NCI-H1092 treated with DMSO at 0.1 percent for 48 hours (cell line): Measurements from ENCODE around the gene PRMT3.
A peak's percentile ranks its signal among the peaks of the same experiment; 100 is the strongest.
"Not testable (repeated sequence)": the region's sequence is repeated elsewhere in the genome, so short reads cannot be mapped to it uniquely, and the experiment has no call there.

Experiments
- DNase-seq: peaks from one replicate; lab custom pipeline; 2025; lab: John Stamatoyannopoulos, UW

Gene PRMT3

GRCh38 chr11:20518323-20518834, 130.9 kb downstream of the PRMT3 start:
- no peak for DNase-seq

DNA sequence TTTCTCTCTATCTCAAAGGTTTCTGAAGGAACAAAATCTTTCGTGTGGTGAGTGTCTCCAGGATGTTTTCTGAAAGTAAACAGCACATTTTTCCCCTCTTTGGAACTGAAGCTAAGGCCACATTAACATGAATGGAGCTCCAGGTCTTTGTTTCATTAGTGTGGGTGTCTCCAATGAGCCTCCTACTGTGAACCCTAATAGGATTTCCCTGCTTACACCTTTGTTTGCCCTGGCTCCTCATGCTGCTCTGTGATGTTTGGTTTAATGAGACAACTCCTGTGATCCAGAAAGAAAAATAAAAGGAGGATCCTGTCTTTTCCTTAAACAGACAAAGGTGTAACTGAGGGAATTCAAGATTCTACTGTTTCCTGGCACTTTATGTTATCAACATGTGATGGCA, 135.0 kb downstream of the PRMT3 start:
- DNase-seq, result no peak

DNA sequence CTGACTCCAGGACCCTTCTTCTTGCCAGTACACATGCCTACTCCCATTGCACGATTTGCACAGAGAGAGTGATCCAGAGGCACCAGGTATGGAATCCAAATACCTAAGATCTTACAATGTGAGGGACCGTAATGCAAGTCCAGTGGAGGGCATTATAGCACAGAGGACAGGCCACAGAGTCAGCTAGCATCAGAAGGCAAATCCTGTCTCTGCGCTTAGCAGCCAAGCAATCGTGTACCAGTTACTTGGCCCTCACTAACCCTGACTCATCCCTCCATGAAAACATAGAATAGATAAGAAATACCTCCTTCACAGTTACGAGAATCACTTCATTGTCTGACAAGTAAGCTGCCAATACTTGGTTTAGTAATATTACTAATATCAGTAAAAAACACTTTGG, 142.2 kb downstream of the PRMT3 start:
- no peak for DNase-seq

GRCh38 chr11:20530942-20531703, 143.6 kb downstream of the PRMT3 start:
- DNase-seq, result peak; percentile 18

DNA sequence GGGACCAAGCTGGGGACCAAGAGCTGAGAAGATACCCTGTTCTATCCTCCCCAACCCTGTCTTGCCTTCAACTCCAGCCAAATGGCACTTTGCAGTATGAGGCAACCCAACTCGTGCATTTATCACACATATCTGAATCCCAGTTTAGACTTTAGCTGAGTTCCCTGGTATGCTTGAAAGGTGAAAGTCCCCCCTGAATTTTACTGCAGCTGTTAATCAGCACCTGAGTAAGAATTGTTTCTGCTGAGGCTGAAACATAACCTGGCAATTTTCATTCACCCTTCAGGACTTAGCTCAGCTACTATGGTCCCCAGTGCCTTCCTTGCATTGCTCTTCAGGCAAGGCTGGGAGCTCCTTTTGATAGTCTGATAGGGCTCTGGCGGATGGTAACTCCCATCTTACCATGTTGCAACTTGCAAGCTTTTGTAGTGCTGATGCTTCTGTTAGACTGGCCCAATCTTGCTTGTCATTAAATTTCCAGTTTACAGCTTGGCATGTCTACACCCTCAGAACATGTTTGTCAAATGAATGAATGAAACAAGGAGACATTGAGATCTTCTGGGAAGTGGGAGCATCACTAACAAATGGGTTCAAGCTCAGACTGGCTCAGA, 147.9 kb downstream of the PRMT3 start:
- no peak for DNase-seq

DNA sequence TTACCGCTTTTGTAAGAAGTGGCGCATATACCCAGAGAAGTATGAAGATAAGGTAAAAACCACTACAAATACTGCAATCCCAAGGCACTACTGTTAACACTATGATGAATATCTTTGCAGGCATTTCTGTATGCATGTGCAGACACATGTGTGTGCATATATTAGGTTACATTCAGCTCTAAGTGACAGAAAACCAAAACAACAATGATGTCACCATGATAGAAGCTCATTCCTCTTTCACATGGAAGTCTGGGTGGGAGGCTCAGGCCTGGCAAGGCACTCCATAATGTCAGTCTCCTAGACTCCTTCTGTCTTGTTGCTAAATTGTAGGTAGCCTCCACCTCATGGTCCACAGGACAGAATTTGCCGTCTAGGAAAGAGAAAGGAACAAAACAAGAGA, 148.8 kb downstream of the PRMT3 start:
- no peak for DNase-seq

DNA sequence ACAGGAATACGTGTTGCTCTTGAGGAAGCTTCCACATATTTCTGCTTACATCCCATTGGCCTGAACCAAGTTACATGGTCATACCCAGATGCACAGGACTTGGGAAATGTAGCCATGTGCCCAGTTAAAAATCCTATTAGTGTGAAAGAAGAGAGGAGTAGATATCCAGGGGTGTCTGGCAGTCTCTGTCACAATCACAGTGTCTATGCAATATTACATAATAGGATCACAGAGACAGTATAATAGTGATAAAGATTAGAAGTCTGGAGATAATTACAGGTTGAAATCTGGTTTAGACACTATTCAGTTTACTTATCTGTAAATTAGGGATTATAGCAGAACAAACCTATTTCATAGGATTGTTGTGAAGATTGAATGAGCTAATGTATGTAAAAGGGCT, 149.3 kb downstream of the PRMT3 start:
- DNase-seq, result no peak

GRCh38 chr11:20541503-20541902, 154.0 kb downstream of the PRMT3 start:
- no peak for DNase-seq

DNA sequence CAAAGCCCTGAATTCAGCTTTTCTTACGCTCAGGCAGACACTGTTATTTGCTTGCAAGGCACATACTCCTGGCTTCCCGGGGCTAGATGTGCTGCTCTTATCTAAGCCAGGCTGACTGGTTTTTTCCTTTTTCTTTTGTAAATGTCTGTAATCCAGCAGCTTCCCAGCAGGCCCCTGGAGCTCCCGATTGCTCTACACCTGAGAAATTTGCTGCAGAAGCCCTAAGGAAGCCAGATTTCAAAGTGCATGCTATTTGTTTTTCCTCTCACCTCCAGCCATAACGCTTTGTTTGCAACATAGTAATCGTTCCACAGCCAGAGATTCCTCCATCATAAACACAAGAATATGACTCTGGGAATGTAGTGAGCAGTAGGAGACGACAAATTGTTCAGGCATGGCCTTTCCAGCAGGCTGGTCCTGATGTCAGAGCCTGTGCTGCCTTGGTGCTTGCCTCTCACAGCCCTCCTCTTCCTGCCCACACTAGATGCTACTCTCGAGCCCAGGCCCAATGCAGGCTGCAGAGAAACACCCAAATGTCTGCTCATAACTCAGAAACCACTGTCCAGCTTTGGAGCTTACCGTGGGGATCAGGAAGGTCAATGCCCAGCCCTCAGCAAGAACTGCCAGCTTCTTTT, 157.2 kb downstream of the PRMT3 start:
- no peak for DNase-seq

GRCh38 chr11:20547411-20547810, 159.9 kb downstream of the PRMT3 start:
- no peak for DNase-seq

GRCh38 chr11:20551096-20551495, 163.6 kb downstream of the PRMT3 start:
- DNase-seq, result no peak

DNA sequence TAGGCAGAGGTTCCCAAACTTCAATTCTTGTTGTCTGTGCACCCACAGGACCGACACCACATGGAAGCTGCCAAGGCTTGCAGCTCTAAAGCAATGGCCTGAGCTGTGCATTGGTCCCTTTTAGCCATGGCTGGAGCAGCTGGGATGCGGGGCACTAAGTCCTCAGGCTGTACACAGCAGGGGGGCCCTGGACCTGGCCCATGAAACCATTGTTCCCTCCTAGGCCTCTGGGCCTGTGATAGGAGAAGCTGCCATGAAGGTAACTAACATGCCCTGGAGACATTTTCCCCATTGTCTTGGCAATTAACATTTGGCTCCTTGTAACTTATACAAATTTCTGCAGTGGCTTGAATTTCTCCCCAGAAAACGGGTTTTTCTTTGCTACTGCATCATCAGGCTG, 168.3 kb downstream of the PRMT3 start:
- DNase-seq, result no peak

DNA sequence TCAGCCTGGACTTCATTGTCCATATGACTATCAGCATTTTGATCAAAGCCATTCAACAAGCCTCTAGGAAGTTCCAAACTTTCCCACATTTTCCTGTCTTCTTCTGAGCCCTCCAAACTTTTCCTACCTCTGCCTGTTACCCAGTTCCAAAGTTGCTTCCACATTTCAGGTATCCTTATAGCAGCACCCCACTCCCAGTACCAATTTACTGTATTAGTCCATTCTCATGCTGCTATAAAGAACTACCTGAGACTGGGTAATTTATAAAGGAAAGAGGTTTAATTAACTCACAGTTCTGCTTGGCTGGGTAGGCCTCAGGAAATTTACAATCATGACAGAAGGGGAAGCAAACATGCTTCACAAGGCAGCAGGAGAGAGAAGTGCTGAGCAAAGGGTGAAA, 168.9 kb downstream of the PRMT3 start:
- DNase-seq, result not testable (repeated sequence)

DNA sequence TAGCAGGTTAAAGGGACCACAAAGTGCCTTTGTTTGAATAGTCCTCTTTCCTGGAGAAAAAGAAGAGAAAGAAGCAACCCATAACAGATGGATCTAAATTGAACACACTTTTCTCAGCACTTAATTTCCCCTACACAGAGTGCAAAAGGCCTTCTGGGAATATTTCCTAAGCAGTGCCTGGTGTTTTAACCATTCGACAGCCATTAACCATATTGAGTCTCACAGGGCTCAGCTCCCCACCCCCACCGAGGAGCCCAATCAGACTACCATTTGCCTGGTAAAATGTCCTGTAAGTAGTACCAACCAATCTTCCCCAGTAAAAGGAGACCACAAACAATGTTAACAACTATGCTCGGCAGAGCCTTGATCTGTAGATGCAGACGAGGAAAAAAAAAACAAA, 171.2 kb downstream of the PRMT3 start:
- no peak for DNase-seq
